Suprapubic skin (tissue), 4 donors: Measurements from ENCODE around the gene CDC42EP5.

Experiments
- EP300 ChIP-seq: sonication (generic); formaldehyde crosslinking; IDR thresholded peaks from one replicate; pipeline ENCODE4 v1.6.1; 2017; ENCODE audit warnings: antibody characterized with exemption
- POLR2A ChIP-seq, 2 donors: fragments of 450-650 bp; IDR thresholded peaks; one replicate each; pipeline ENCODE4 v1.6.1; 2017; ENCODE audit warnings: antibody characterized with exemption in 2 of 2, mild to moderate bottlenecking in 2 of 2, moderate library complexity in 2 of 2
- POLR2AphosphoS5 ChIP-seq, 3 donors: sonication (generic); formaldehyde crosslinking; IDR thresholded peaks; one replicate each; pipeline ENCODE4 v1.6.1; 2017; ENCODE audit warnings: antibody characterized with exemption in 3 of 3
- TF ChIP-seq, protein P1 (sequence below), 2 donors: fragments of 200-600 bp in 1 of 2; fragments of 450-650 bp in 1 of 2; sonication (generic) in 1 of 2; IDR thresholded peaks; one replicate each; pipeline ENCODE4 v1.5.1; 2016 to 2019; ENCODE audit warnings: antibody characterized with exemption in 2 of 2, mild to moderate bottlenecking in 1 of 2, moderate library complexity in 1 of 2

DNA sequence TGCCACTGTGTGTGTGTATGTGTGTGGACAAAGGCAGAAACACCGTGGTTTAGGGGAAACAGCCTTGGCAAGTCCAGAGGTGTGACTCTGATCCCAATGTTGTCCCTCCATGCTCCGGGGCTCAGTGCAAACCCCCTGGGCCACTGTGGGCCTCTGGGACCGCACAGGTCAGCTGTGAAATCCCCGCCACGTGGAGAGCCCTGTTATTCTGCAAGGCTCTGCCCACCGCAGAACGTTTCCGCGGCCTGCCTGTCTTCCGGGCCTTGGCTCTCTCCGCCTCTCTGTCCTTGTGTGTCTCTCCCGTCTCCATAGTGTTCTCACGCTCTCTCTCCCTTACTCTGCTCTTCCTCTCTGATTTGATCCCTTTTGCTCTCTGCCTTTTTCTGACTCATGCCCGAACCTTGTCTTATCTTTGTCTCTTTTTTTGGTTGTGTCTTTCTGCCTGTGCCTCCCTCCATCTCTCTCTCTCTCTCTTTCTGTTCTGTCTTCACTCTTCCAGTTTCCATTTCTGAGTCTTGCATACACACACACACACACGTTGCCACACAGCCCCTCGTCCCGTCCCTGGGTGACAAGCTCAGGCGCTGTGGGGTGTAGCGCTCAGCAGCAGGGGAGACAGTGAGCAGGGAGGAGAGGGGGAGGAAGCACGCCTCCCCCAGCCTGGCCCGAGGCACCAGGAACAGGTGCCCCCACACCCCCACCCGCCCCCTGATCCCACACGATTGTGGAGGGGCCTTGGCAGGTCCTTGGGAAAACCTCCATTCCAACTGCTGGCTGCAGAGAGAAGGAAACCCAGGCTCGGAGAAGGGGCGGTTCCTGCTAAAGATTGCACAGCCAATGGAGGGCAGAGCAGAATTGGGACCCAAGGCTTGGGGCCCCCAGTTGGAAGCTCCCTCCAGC is 54.8 kb downstream of the CDC42EP5 start:
- TF ChIP-seq EP300 (no peak), POLR2A (IDR thresholded peaks at IDR 0.05) (no peak), POLR2AphosphoS5 (IDR thresholded peaks at IDR 0.05) (no peak)
- TF ChIP-seq, protein P1, sequence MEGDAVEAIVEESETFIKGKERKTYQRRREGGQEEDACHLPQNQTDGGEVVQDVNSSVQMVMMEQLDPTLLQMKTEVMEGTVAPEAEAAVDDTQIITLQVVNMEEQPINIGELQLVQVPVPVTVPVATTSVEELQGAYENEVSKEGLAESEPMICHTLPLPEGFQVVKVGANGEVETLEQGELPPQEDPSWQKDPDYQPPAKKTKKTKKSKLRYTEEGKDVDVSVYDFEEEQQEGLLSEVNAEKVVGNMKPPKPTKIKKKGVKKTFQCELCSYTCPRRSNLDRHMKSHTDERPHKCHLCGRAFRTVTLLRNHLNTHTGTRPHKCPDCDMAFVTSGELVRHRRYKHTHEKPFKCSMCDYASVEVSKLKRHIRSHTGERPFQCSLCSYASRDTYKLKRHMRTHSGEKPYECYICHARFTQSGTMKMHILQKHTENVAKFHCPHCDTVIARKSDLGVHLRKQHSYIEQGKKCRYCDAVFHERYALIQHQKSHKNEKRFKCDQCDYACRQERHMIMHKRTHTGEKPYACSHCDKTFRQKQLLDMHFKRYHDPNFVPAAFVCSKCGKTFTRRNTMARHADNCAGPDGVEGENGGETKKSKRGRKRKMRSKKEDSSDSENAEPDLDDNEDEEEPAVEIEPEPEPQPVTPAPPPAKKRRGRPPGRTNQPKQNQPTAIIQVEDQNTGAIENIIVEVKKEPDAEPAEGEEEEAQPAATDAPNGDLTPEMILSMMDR (IDR thresholded peaks at IDR 0.05) = no peak
